Non-pigmented ciliary epithelial cell (primary cell): ENCODE data around the gene TGFBI.

Experiments
- DNase-seq: peaks from one replicate; pipeline ENCODE4 v3.0.0-alpha.2; 2010; ENCODE audit warnings: low read depth

TGFBI gene

GRCh38 chr5:136046246-136046645 lies 17.5 kb downstream of the TGFBI start:
- no peak for DNase-seq

GRCh38 chr5:136047858-136048257 lies 19.1 kb downstream of the TGFBI start:
- DNase-seq = no peak

- no peak for DNase-seq
Measured at GRCh38 chr5:136048966-136049365, 20.2 kb downstream of the TGFBI start.

- DNase-seq = no peak
Measured at GRCh38 chr5:136051486-136052220, 22.9 kb downstream of the TGFBI start.

- no peak for DNase-seq
Measured at GRCh38 chr5:136052692-136053335, 24.0 kb downstream of the TGFBI start.

- DNase-seq = peak; percentile 96
Measured at GRCh38 chr5:136053336-136054141, 24.8 kb downstream of the TGFBI start.

- DNase-seq = no peak
Measured at GRCh38 chr5:136054142-136055019, 25.6 kb downstream of the TGFBI start.

GRCh38 chr5:136055612-136056309 lies 27.0 kb downstream of the TGFBI start:
- DNase-seq = no peak

- no peak for DNase-seq
Measured at GRCh38 chr5:136056336-136056735, 27.5 kb downstream of the TGFBI start.

GRCh38 chr5:136056771-136057335 lies 28.1 kb downstream of the TGFBI start:
- no peak for DNase-seq

- DNase-seq = no peak
Measured at GRCh38 chr5:136057401-136058038, 28.7 kb downstream of the TGFBI start.

GRCh38 chr5:136058039-136058971 lies 29.5 kb downstream of the TGFBI start:
- peak; percentile 98 for DNase-seq

- DNase-seq = no peak
Measured at GRCh38 chr5:136058972-136059354, 30.2 kb downstream of the TGFBI start.

GRCh38 chr5:136060963-136061362 lies 32.2 kb downstream of the TGFBI start:
- no peak for DNase-seq

- no peak for DNase-seq
Measured at GRCh38 chr5:136061630-136062365, 33.0 kb downstream of the TGFBI start.

GRCh38 chr5:136062366-136063274 lies 33.8 kb downstream of the TGFBI start:
- no peak for DNase-seq

GRCh38 chr5:136063778-136064465 lies 35.1 kb downstream of the TGFBI start:
- DNase-seq = no peak
